Measurements from ENCODE around the gene CAP1. TPM values are rescaled to one million over a fixed set of nuclear protein-coding genes. Genes with fewer than 3 reads are reported as not detected.

The CAP1 gene
- total RNA-seq, 1 experiment from 2014 or later, result 243 TPM

GRCh38 chr1:40014812-40015594 lies 25.5 kb upstream of the CAP1 start:
- Histone ChIP-seq H3K36me3 (ENCODE audit: low read depth, low read length) (no peaks in the 10 kb centered on the region), H3K9ac (ENCODE audit: low read length) (peak overlapping the region; percentile 59), H3K4me3 (ENCODE audit: low read length) (no peak overlapping the region), H3K79me2 (ENCODE audit: low read length) (no peaks in the 10 kb centered on the region), H3K27me3 (ENCODE audit: low read length) (no peaks in the 10 kb centered on the region), H3K4me1 (ENCODE audit: insufficient read depth, low read length) (peaks cover 23% of the 10 kb centered on the region), H3K4me2 (ENCODE audit: low read length) (peak overlapping the region; percentile 60), H3K9me3 (ENCODE audit: low read length) (no peaks in the 10 kb centered on the region), H2AFZ (ENCODE audit: low read length) (peak overlapping the region; percentile 42; the same call in 1 of the 2 replicates), H3K9me2 (replicated peaks; ENCODE audit: low read length) (no peaks in the 10 kb centered on the region), H3K27ac (ENCODE audit: low read length) (peak overlapping the region; percentile 96), H4K20me1 (ENCODE audit: low read length) (no peaks in the 10 kb centered on the region), H3F3A (ENCODE audit: low read length, unreplicated experiment) (peaks cover 4% of the 10 kb centered on the region)
- ATAC-seq, result peak; percentile 96
- no TSS peak for BruUV-seq (replicated peaks)
- CTCF ChIA-PET, result interaction anchor here (0.5 to 0.7 kb wide), 2 partner anchors 18 to 113 kb away, joined by 4 to 5 read pairs; partner anchors contain the start of gene MYCL
- no peak for TF ChIP-seq EZH2 (IDR thresholded peaks at IDR 0.05; ENCODE audit: low read length, unreplicated experiment)
- TF ChIP-seq CTCF (conservative IDR thresholded peaks at IDR 0.05; ENCODE audit: low read depth, low read length), result no peak
- TF ChIP-seq EZH2phosphoT487 (IDR thresholded peaks at IDR 0.05; ENCODE audit: borderline replicate concordance, low read length), result no peak
- DNase-seq, result peak; percentile 97
- intact Hi-C loops (cut with micrococcal nuclease), result loop anchor here (2.0 kb wide), 1 partner anchor 18 kb away; no protein-coding TSS in a partner anchor
- POLR2A ChIA-PET (ENCODE audit: unreplicated experiment), result interaction anchor here (0.8 kb wide), 1 partner anchor 59 kb away, joined by 3 read pairs; no protein-coding TSS in a partner anchor

- no peak overlapping the region for H3K4me3 ChIP-seq (ENCODE audit: low read length)
- H3K9me3 ChIP-seq (ENCODE audit: low read length), result no peaks in the 10 kb centered on the region
- ChIA-PET POLR2A (ENCODE audit: unreplicated experiment) (no interaction called here), CTCF (no interaction called here)
- H3K27ac ChIP-seq (ENCODE audit: low read length), result no peak overlapping the region
- no peak overlapping the region for H3K9ac ChIP-seq (ENCODE audit: low read length)
- no peak overlapping the region for H3K4me2 ChIP-seq (ENCODE audit: low read length)
- no peak overlapping the region for H2AFZ ChIP-seq (ENCODE audit: low read length)
- H3K27me3 ChIP-seq (ENCODE audit: low read length), result no peaks in the 10 kb centered on the region
- no TSS peak for BruUV-seq (replicated peaks)
- no peaks in the 10 kb centered on the region for H4K20me1 ChIP-seq (ENCODE audit: low read length)
- H3F3A ChIP-seq (ENCODE audit: low read length, unreplicated experiment), result peaks cover 4% of the 10 kb centered on the region
- no peaks in the 10 kb centered on the region for H3K36me3 ChIP-seq (ENCODE audit: low read depth, low read length)
- no peaks in the 10 kb centered on the region for H3K9me2 ChIP-seq (replicated peaks; ENCODE audit: low read length)
- ATAC-seq (no peak), DNase-seq (no peak)
- H3K4me1 ChIP-seq (ENCODE audit: insufficient read depth, low read length), result peaks cover 23% of the 10 kb centered on the region
- TF ChIP-seq EZH2phosphoT487 (IDR thresholded peaks at IDR 0.05; ENCODE audit: borderline replicate concordance, low read length), result no peak
- TF ChIP-seq EZH2 (IDR thresholded peaks at IDR 0.05; ENCODE audit: low read length, unreplicated experiment), result no peak
- TF ChIP-seq CTCF (conservative IDR thresholded peaks at IDR 0.05; ENCODE audit: low read depth, low read length), result no peak
- intact Hi-C loops (cut with micrococcal nuclease), result no loop called here
- no peaks in the 10 kb centered on the region for H3K79me2 ChIP-seq (ENCODE audit: low read length)
Observed at GRCh38 chr1:40017951-40018575, 22.5 kb upstream of the CAP1 start.

All from PC-3 (cell line).